KBM-7 (cell line): ENCODE results near the gene ARHGAP40.
A peak's percentile ranks its signal among the peaks of the same experiment; 100 is the strongest.

ENCODE experiments used
- DNase-seq: peaks from one replicate; pipeline ENCODE4 v3.0.0-alpha.2; 2015
- in situ Hi-C: fragments of 300-500 bp; cut with MboI; formaldehyde crosslinking; loops from 2 replicates; pipeline ENCODE4 v1.14.3; 2020; ENCODE audit warnings: low sequenced_read_pairs, low pct_unique_long_range_greater_than_20kb, mixed read lengths

Gene ARHGAP40

DNA sequence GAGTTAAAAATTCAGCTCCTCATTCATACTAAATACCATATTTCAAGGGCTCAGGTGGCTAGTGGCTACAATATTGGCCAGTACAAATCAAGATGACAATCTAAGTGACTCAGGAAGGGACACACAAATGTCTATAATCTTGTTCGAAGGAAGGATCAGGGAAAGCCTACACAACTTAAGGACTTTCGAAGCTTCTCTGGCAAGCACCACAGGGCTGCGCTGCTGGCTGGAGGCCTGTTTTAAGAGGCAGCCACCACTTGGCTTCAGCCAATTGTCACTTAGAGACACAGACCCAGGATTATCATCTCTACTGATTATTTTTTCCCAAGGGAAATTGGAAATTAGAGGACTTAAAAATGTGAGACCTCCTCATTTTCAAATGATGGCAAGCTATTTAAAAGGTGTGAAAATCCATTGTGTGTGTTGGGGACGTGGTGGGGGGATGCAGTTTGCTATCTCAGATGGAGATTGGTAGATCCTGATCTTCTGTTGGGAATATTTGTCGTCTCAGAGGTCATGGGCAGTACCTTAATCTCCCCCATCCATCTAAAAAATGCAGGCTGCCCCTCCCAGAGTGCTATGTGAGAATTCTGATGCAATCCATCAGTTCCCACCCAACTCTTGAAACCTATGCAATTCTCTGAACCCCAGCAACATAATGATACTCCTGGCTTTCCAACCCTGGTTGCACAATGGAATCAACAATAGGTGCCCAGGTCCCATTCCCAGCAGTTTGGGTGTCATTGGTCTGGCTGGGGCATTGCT lies 11.3 kb downstream of the ARHGAP40 start:
- in situ Hi-C loops = no loop called here
- no peak for DNase-seq

DNA sequence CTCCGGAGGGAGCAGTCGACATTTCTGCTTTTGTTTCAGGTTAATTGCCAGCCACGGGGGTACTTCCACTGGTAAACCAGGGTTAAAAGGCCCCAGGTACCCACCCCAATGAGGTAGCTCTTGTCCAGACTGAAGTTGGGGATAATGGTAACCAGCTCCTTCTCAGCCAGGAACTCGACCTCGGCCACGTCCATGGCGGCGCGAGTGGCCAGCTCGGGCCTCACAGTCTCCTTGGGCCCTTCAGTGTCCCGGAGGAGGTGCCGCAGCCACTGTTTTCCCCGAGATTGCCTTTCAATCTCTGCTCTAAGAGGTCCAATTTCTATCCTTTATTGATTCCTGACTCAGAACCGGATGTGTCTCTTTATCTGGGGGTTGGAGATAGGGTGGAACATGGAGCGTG lies 13.7 kb downstream of the ARHGAP40 start:
- no peak for DNase-seq
- in situ Hi-C loops = no loop called here

DNA sequence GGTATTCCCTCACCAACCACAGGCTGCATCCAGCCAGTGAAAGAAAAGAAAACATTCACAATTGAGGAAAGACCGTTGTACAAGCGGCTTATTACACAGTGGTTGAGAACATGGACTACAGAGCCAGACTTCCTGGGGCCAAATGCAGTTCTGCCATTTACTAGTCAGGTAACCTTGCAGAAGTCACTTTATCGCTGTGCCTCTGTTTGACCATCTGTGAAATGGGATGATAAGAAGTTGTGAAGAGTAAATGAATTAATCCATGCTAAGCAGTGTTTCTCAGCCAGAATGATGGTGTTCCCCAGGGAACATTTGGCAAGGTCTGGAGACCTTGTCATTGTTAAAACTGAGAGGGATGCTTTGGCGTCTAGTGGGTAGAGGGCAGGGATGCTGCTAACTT lies 14.8 kb downstream of the ARHGAP40 start:
- in situ Hi-C loops = no loop called here

DNA sequence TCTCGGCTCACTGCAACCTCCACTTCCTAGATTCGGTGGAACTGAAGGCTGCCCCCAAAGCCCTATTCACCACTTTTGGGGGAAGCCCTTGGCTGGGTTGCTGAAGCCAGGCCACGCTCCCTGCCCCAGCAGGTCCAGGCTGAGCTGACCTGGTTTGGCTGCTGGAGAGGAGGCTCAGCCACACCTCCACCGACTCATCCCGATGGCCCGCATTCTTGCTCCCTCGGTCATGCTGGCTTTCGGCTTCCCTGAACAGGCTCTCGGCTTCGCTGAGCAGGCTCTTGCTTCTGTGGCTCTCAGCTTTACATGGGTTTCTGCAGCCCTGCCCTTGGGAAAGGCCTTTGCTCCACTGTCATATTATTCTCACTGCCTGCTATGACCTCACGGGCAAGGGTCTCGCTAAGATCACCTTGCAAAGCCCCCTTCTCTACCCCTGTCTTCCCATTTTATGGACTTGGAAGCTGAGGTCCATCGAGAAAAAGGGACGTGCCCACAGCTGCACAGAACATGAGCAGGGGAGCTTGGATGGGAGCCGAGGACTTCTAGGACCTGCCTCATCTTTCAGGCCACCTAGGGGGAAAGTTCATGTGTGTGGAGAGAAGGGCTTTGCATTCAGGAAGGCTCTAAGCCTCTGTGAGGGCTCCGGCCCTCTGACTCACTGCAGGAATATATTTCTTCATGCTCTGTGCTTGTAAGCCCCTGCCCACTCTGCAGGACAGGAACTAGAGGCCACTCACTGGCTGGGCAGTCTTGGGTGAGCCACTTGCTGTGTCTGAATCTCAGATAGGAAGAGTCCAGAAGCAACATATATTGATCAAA lies 15.6 kb downstream of the ARHGAP40 start:
- no peak for DNase-seq
- in situ Hi-C loops = no loop called here

More for the DNA sequence above, 14.8 kb downstream of the ARHGAP40 start:
- DNase-seq = no peak

DNA sequence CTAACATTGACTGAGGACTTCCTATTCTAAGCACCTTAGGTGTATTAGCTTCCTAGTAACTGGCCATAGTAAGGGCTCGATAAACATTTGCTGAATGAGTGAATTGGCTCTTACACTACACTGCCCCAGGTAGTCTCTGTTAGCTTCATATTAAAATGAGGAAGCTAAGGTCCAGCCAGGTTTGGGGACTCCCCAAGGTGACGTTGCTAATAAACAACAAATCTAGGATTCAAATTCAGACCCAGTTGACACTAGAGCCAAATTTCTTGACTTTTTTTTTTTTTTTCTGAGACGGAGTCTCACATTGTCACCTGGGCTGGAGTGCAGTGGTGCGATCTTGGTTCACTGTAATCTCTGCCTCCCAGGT lies 16.2 kb downstream of the ARHGAP40 start:
- no peak for DNase-seq
- in situ Hi-C loops = no loop called here

DNA sequence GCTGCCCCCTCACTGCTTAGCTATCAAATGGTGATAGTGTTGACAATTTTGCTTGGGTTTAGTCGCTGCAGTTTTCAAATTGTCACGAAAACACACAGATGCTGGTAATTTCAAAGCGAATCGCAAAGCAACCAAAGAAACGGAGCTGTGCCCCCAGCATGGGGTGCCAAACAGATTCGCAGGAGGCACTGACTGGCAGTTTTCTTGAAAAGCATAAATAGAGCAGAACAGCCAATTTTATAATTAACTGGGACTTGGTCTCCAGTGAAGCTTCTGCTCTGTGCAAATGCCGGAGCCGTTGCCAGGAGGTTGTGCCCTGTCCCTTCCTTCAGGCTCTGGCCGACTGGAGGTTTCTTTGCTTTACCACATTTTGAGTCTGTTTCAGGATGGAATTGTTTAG lies 18.8 kb downstream of the ARHGAP40 start:
- DNase-seq = no peak
- in situ Hi-C loops = no loop called here

DNA sequence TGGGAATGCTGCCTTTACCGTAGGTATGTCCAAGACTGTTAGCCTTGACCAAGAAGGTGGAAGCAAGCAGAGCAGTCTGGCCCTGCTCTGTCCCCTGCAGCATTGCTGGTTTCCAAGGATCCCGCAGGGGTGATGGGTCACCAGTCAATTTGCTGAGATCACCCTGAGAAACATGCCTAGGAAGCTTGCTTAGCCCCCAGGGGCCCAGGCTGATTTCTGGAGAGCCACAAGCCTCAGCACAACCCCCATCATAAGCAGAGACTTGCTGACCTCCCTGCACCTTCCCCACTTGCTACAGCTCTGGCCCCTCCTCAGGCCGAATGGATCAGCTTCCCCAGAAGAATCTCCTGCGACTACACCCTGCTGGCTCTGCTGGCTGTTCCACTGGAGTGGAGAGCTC lies 21.5 kb downstream of the ARHGAP40 start:
- no peak for DNase-seq
- in situ Hi-C loops = no loop called here

DNA sequence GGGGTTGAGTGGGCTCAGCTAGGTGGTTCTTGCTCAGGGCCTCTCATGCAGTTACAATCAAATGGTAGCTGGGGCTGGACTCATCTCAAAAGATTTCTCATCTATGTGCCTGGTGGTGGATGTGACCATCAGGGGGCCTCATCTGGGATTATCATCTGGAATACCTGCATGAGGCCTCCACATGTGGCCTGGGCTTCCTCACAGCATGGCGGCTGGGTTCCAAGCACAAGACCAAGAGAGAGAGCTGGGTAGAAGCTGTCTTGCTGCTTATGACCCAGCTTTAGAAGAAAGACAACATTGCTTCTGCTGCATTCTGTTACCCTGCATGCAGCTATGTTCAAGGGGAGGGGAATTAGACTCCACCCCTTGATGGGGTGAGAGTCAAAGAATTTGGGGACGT lies 22.5 kb downstream of the ARHGAP40 start:
- in situ Hi-C loops = no loop called here
- DNase-seq = no peak

DNA sequence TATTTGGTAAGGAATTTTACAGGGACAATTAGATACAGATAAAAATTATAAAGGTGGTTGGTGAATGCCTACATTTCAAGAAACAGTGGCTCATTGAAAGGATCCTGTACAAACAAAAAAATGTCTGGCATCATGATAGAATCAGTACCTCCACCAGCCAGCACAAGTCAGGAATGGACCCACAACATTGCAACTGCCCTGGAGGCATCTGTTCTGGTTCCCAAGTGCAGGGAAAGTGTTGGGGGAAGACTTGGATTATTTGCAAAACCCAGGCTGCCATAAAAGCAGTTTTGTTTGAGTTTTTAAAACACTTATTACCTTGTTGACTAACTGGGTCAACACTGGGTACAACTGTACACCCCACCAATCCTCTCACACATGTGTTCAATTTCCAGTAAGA lies 24.3 kb downstream of the ARHGAP40 start:
- in situ Hi-C loops = loop anchor here (25.0 kb wide), 1 partner anchor 411 kb away; no protein-coding TSS in a partner anchor
- no peak for DNase-seq

DNA sequence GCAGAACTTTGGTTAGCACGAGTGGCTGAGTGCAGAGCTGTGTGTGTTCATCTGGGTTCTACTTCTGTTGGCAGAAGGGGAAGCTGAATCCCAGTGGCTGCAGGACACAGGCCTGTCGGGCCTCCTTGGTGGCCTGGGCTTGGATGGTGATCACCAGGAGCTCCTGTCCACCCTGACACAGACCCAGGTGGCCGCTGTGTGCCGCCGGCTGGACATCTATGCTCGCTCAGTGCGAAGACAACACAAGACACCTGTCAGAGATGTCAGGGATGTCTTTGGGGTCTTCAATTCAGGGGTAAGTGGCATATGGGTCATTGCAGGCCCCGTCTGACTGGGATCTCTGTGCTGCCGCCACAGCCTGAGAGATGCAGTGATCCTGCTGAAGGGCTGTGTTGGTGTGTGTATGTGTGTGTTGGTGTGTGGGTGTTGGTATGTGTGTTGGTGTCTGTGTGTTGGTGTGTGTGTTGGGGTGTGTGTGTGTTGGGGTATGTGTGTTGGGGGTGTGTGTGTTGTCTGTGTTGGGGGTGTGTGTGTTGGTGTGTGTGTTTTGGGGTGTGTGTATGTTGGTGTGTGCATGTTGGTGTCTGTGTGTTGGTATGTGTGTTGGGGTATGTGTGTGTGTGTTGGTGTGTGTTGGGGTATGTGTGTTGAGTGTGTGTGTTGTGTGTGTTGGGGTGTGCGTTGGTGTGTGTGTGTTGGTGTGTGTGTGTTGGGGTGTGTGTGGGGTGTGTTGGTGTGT lies 25.5 kb downstream of the ARHGAP40 start:
- in situ Hi-C loops = loop anchor here (25.0 kb wide), 1 partner anchor 410 kb away; no protein-coding TSS in a partner anchor
- DNase-seq = no peak

DNA sequence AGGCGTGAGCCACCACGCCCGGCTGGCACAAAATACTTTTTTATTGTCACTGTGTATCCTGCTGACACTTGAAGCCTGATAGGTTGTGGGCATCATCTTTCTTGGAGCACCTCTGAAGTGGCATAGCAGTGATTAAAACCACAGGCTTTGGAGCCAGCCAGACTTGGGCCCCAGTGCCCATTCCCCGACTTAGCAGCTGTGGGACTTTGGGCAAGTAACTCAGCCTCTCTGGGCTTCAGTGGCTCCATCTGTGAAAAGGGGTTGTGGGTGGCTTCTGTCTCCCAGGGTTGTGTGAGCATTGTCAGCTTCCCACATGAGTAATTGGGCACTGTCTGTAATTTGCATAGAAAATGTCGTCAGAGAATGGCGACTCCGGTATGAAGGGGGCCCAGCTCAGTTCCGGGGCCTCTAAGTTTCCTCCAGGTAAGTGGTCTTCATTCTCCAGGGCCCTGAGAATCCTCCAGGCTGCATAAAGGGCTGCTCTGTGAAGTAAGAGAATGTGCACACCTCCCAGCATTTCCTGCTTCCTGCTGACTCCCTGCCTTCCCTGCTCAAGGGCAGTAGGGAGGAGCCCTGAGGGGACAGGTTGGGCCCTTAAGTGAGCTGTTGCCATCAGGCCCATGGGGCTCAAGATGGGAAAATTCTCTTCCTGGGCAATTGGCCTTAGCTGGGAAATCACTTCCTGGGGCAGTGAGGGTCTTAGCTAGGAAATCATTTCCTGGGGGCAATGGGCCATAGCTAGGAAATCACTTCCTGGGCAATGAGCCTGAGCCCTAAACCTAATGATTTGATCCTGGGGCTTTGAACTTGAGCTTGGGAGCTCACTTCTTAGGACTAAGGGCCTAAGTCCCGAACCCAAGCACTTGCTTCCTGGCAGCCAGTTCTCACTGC lies 27.2 kb downstream of the ARHGAP40 start:
- in situ Hi-C loops = loop anchor here (25.0 kb wide), 1 partner anchor 408 kb away; no protein-coding TSS in a partner anchor
- no peak for DNase-seq

DNA sequence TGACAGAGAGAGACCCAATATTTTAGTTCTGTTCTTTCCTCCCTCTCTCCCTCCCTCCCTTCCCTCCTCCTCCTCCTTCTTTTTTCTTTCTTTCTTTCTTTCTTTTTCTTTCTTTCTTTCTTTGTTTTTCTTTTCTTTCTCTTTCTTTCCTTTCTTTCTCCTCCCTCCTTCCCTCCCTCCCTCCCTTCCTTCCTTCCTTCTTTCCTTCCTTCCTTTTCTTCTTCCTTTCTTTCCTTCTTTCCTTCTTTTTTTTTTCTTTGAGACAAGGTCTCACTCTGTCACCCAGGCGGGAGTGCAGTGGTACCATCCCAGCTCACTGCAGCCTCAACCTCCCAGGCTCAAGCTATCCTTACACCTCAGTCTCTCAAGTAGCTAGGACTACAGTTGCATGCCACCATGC lies 28.4 kb downstream of the ARHGAP40 start:
- in situ Hi-C loops = loop anchor here (25.0 kb wide), 1 partner anchor 407 kb away; no protein-coding TSS in a partner anchor
- DNase-seq = no peak

DNA sequence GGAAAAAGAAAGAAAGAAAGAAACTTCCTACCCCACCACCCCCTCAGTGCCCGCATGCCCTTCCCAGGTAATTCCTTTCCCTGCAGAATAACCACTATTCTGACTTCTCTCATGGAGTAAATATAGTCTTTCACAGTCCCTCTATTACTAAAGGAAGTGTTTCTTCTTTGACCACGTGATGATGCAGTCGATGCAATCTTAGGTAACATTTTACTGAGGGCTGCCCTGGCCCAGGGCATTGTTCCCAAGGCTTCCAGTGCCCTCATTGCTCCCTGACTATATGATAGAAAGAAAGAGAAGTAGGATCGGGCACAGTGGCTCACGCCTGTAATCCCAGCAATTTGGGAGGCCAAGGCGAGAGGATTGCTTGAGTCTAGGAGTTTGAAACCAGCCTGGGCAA lies 29.1 kb downstream of the ARHGAP40 start:
- in situ Hi-C loops = loop anchor here (25.0 kb wide), 1 partner anchor 407 kb away; no protein-coding TSS in a partner anchor
- no peak for DNase-seq

DNA sequence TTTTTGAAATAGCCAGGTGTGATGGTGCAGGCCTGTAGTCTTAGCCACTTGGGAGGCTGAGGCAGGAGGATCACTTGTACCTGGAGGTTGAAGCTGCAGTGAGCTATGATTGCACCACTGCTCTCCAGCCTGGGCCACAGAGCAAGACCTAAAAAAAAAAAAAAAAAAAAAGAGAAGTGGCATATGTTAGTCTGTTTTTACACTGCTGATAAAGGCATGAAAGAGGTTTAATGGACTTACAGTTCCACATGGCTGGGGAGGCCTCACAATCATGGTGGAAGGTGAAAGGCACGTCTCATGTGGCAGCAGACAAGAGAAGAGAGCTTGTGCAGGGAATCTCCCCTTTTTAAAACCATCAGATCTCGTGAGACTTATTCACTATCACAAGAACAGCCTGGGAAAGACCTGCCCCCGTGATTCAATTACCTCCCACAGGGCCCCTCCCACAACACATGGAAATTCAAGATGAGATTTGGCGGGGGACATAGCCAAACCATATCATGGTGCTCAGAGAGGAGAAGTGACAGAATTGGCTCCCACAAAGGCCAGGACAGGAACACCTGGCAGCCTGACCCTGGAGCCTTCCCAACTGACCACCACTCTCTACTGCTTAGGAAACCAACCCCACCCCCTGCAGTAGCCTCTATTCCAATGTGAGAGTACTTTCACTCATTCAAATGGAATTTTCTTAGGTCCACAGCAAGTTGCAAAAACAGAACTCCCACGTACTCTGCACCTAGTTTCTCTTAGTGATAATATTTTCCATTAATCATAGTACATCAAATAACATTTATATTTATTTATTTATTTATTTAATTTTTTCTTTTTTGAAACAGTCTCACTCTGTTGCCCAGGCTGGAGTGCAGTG lies 29.8 kb downstream of the ARHGAP40 start:
- in situ Hi-C loops = loop anchor here (25.0 kb wide), 1 partner anchor 406 kb away; no protein-coding TSS in a partner anchor
- peak; percentile 26 for DNase-seq

DNA sequence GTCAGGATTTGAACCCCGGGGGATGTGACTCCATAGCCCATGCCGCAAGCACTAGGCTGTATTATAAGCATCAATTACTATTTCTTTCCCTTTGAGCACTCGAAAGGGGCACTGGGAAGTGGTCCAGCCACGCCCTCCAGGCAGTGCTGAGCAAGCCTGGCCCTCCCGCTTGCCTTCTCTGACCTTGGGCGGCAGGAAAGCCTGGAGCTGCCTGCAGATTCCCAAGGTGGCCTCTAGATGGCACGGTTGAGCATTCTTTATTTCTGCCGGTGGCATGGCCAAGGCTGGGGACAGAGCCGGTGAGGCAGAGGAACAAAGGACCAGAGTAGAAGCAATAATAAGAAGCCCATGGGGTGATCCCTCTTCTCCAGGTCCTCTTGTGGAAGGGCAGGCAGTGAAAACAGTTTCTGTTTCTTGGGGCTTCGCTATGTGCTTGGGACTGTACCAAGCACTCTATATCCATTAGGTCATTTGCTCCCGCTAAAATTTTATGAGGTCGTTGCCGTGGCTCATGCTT lies 32.0 kb downstream of the ARHGAP40 start:
- DNase-seq = peak; percentile 78
- in situ Hi-C loops = loop anchor here (25.0 kb wide), 1 partner anchor 404 kb away; no protein-coding TSS in a partner anchor

DNA sequence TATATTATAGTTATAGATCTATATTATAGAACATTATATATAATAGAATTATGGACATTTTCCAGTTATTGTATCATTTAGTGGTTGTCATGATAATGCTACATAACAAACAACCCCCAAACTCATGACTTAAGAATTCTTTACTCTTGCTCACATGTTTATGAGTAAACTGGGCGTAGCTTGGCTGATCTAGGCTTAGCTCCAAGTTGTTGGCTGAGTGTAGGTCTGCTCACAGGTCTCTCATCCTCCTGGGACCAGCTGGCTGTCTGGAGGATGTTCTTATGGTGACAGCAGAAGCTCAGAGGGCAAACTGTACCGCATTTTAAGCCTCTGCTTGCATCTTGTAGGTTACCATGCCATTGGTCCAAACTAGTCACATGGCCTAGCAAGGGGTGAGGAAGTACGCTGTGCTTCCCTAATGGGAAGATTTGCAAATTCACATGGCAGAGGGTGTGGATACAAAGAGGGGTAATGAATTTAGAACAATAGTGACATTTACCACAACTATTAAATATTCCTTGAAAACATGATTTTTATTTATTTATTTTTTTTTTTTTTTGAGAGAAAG lies 34.2 kb downstream of the ARHGAP40 start:
- DNase-seq = no peak
- in situ Hi-C loops = loop anchor here (25.0 kb wide), 1 partner anchor 401 kb away; no protein-coding TSS in a partner anchor

DNA sequence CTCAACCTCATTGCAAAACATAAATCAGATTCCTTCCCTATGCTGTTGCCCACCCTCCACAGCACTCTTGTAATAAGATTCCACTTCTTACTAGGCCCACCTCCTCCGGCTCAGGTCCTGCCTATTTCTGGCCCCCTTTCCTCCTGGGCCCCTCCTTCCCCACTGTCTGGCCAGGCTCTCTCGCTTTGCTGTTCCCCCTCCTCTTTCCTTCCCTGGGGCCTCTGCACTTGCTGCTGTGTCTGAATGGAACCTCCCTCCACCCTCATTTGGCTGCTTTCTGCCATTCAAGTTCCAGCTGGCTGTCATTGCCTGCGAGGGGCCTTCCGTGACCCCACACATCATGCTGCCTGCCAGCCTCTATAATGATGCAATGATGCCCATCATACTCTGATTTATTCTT lies 38.9 kb downstream of the ARHGAP40 start:
- in situ Hi-C loops = loop anchor here (25.0 kb wide), 1 partner anchor 397 kb away; no protein-coding TSS in a partner anchor
- no peak for DNase-seq
